Caki2 (cell line): ENCODE results near the gene RHBDL1. TPM values are rescaled to one million over a fixed set of nuclear protein-coding genes. Genes with fewer than 3 reads are reported as not detected.

ENCODE experiments used
- DNase-seq: peaks from one replicate; pipeline ENCODE4 v3.0.0-alpha.2; 2015; ENCODE audit warnings: low read depth
- in situ Hi-C: cut with HindIII; loops from 2 replicates; pipeline ENCODE4 v1.10.0; 2016; ENCODE audit warnings: low sequenced_read_pairs, low pct_unique_long_range_greater_than_20kb, mixed read lengths
- total RNA-seq: library from RNA; depleted of rRNA; stranded (reverse); fragments of >200 nt; shearing (Covaris generic); gene quantifications from 2 replicates; pipeline ENCODE4 v1.2.3, GENCODE V29; 2014; ENCODE audit warnings: low replicate concordance

The RHBDL1 gene
- total RNA-seq, 1 experiment from 2014 or later, result 0.68 TPM

GRCh38 chr16:694187-694862 is 18.9 kb downstream of the RHBDL1 start:
- in situ Hi-C loops, result no loop called here
- DNase-seq, result no peak

DNA sequence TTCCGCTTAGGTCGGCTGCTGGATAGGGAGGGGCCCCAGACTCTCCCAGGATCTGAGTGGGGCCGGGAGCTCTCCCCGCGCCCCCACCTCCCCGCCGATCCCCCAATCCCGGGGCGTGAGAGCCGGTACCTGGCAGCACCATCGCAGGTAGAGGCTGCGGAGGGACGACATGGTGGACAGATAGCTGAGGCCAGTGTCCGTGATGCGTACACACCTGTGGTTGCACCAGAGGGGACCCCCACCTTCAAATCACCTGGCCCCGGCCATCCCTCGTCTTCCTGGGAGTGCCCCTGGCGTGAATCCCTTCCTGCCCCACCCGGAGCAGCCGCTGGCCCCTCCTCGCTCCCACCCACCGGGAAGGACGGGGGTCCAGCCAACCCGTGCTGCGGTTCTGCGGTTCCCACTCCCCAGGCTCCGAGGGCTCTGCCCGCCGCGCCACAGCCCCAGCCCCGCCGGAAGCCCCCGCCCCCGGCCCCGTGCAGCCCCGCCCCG is 19.4 kb downstream of the RHBDL1 start:
- no peak for DNase-seq

GRCh38 chr16:695355-696089 is 20.1 kb downstream of the RHBDL1 start:
- peak; percentile 99 for DNase-seq

More for the DNA sequence above, 19.4 kb downstream of the RHBDL1 start:
- in situ Hi-C loops, result no loop called here

DNA sequence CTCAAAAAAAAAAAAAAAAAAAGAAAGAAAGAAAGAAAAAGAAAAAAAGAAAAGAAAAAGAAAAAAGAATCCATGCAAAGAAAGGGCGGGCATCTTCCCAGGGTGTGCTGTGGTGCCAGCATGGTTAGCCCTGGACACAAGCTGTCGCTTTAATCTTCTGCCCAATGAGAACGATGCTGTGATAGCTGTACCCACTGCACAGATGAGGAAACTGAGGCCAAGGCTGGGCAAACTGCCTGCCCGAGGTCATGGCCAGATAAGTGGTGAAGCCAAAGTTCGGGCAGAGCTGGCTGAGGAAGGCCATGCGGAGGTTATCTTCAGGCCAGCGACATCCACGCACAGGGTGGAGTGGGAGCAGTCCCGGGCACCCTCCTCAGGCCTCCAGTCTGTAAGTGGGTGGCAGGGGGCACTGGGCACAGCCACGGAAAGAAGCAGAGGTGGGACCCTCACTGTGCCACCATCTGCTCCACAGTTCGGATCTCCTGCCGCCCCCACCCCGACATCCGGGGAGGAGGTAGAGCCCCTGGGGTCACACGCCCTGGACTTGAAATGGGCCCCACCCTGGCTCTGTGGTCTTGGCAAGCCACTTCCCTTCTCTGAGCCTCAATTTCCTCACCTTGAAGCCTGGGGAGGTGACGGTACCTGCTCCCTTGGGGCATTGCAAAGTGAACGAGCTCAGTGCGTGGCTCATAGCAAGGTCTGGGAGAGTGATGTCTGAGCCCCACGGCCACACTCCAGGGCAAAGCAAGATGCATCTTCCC is 23.6 kb downstream of the RHBDL1 start:
- DNase-seq, result no peak
- in situ Hi-C loops, result no loop called here

More at GRCh38 chr16:695355-696089, 20.1 kb downstream of the RHBDL1 start:
- in situ Hi-C loops, result no loop called here

DNA sequence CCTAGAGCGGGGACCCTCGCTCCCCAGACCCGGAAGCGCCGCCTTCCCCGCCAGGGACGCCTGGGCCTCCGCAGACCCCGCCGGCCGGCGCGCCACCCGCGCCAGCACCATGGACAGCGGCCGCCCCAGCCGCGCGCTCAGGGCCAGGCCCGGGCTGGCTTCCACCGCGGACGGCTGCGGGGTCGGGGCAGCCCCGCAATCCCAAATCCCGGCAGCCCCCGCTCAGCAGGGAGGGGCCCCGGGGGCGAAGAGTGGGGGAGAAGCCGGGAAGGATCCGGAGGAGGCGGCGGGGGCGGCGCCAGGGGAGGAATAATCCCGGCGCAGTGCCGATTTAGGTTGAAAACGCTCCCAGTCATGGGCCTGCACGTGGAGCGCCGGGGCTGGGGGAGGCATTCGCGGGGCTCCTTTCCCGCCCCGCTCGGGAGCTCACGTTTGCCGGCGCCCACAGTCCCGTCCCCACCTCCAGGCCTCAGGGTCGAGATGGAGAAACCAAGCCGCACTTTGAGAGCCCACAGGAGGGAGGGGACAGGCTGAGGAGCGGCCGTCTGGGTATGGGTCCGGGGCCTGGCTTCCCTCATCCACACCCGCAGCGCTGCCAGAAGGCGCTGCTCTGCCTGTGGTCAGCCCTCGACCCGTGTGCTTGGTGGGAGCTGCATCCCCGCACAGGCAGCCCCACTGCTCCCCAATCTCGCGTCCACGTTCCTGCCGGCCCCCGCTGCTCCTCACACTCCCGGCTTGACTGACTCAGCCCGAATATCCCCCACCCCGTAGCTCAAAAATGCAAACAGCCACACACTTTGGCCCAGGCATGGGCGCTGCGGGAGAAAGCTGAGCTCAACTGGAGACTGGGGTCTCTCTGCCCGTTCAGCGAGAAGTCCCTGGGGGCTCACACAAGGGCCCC is 25.5 kb downstream of the RHBDL1 start:
- DNase-seq, result no peak
- in situ Hi-C loops, result no loop called here

- in situ Hi-C loops, result no loop called here
These were observed 26.9 kb downstream of the RHBDL1 start for GRCh38 chr16:702341-702740.

DNA sequence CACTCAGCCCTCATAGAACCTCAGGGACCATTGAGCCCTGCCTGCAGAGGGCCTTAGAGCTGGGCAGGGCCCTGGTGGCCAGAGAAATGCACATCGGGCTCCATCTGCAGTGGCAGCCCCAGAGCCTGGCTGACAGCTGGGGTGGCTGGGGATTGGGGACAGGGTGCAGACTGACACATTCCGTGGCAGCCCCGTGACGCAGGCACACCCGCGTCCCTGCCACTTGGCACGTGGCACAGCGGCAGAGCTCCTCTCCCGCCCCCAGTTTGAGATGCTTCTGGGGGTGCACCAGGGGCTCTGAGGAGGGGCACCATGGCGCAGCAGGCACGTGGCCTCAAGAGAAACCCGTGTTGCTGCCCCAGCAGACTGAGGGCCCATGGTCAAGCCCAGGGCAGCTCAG is 27.9 kb downstream of the RHBDL1 start:
- DNase-seq, result no peak
- in situ Hi-C loops, result no loop called here

More at GRCh38 chr16:702341-702740, 26.9 kb downstream of the RHBDL1 start:
- DNase-seq, result no peak

- in situ Hi-C loops, result no loop called here
- DNase-seq, result no peak
These were observed 28.6 kb downstream of the RHBDL1 start for GRCh38 chr16:704047-704446.

DNA sequence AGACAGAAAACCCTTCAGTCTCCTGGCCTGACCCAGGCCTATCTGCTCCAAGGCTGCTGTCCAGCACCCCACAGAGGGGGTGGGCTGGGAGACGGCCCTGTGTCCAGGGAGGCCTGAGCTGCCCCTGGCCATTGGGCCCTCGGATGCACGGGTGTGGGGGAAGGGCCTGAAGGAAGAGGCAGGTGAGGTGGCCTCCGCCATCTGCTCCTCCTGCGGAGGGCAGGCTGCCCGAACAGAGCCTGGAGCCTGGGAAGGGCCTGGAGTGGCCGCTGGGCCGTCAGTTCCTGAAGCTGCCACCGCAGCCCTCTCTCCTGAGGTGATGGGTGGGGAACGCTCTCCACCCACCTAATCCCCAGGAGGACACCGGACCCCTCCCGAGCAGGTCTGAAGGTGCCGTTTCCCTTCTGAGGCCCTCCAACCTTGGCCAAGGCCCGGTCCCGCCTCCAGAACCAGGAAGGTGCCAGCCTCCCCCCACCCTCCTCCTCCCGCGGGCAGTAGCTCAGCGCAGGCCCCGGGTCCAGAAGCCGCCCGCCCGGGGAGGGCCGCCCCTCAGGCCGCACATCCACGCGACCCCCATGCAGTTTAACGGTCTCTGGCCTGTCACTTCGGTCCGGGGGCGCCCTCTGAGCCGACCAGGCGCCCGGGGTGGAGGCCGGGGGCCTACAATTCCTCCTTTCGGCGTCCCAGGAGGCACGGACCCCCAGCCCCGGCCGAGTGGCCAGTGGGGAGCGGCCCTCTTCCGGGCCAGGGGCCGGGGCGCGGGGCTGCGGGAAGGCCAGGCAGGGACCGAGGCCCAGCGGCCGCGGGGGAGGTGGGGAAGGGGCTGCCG is 29.3 kb downstream of the RHBDL1 start:
- in situ Hi-C loops, result no loop called here
- no peak for DNase-seq

DNA sequence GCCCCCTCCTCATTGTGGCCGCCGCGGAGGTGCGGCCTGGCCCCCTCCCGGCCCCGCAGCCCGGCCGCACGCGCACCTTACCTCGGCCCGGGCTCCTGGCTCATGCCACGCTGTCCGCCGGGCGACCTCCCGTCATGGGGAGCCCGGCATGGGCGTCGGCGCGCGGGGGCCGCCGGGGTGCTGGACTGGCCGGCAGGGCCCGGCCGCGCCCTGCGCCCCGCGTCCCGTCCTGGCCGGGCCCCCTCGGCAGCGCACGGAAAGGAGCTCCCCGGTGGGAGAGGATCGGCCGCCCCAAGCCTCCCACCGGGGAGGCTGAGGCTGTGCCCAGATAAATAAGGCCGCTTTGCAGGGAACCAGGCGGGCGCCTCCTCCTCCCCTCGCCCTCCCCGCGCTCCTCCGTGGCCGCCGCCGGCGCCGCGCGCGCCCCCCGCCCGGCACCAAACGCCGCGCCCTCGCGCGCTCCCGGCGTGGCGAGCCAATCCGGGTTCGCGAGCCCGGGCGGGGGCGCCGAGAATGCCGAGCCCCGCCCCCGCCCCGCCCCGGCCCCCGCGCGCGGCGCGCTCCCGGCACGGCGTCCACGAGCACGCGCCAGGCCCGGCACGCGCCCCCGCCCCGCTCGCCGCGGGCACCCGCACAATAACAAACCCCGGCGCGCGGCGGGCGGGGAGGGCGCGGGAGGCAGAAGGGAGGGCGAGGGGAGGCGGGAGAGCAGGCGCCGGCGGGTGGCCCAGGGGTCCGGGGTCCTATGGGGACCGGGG is 30.1 kb downstream of the RHBDL1 start, which contains the start of gene FBXL16:
FBXL16 (minus strand) TSS at position 371 of the 758 bp plus-strand sequence. CDS start 8,396 bp downstream, outside the sequence.
- in situ Hi-C loops, result no loop called here
- peak; percentile 46 for DNase-seq

GRCh38 chr16:706189-707061 is 31.0 kb downstream of the RHBDL1 start:
- DNase-seq, result no peak
- in situ Hi-C loops, result no loop called here

DNA sequence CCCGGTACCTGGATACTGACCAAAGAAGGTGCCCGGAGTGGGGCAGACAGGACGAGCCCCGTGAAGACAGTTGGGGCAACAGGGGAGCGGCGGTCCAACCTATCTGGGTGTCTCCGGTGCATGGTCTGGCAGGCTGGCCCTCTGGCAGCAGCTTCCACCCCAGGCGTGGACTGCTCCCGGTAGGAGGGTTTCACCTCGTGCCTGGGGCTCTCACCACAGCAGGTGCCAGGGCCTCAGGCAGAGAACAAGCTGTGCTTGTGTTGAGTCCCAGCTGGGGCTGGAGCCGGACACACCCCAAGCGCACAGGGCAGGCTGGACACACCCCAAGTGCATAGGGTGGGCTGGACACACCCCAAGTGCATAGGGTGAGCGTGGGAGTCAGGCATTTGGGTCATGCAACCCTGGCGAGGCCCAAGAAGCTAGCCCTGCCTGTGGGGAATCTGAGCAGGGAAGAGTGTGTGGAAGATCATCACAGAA is 31.6 kb downstream of the RHBDL1 start:
- in situ Hi-C loops, result no loop called here

DNA sequence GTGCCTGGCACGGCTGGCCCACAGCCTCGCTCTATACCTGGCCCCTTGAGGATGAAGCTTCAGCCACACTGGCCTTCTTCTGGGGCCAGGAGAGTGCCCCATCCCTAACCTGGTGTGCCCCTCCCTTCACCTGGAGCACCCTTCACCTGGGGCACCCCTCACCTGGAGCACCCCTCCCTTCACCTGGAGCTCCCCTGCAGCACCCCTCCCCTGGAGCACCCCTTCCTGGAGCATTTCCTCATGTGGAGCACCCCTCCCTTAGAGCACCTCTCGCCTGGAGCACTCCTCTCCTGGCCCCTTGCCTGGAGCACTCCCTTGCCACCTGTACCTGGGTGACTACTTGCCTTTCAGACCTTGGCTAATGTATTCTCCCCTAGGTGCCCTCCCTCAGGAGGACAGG is 32.5 kb downstream of the RHBDL1 start:
- in situ Hi-C loops, result no loop called here
- no peak for DNase-seq

More for the DNA sequence above, 31.6 kb downstream of the RHBDL1 start:
- no peak for DNase-seq

GRCh38 chr16:708959-709358 is 33.5 kb downstream of the RHBDL1 start:
- in situ Hi-C loops, result no loop called here
- DNase-seq, result no peak
